Pancreas (tissue), 10 donors: ENCODE results near the gene CLN5. TPM values are rescaled to one million over a fixed set of nuclear protein-coding genes. Genes with fewer than 3 reads are reported as not detected.

Experiments used
- ATAC-seq, 4 donors: fragments of 200-7000 bp; cut with Tn5 transposase; one replicate each; pipeline versions ENCODE4 v1.8.0 to v1.9.1; 2020; ENCODE audit warnings: mild to moderate bottlenecking in 4 of 4, moderate library complexity in 4 of 4
- DNase-seq, 6 donors: peaks; one replicate each; pipeline ENCODE4 v3.0.0-alpha.2; 2020
- FAIRE-seq: peaks from 2 replicates; lab custom pipeline; 2012; peaks lifted over from hg19 to GRCh38; lab: Jason Lieb, UNC
- H3K27ac ChIP-seq, 4 donors: fragments of 200-600 bp; sonication (generic); 1 replicate in 3 of 4; 2 replicates in 1 of 4; pipeline versions ENCODE4 v1.5.0 to v1.8.0; 2020
- H3K27me3 ChIP-seq, 4 donors: fragments of 200-600 bp; one replicate each; pipeline ENCODE4 v1.8.0; 2021
- H3K36me3 ChIP-seq, 3 donors: fragments of 200-600 bp; sonication (generic) in 1 of 3; one replicate each; pipeline versions ENCODE4 v1.5.0 to v1.8.0; 2020 to 2021
- H3K4me1 ChIP-seq, 3 donors: fragments of 200-600 bp; one replicate each; pipeline ENCODE4 v1.8.0; 2021
- H3K4me3 ChIP-seq, 4 donors: fragments of 200-600 bp; sonication (generic) in 2 of 4; one replicate each; pipeline versions ENCODE4 v1.5.0 to v1.8.0; 2020 to 2021
- H3K9me3 ChIP-seq, 4 donors: fragments of 200-600 bp; one replicate each; pipeline ENCODE4 v1.8.0; 2021
- CTCF ChIP-seq, 4 donors: fragments of 200-600 bp; sonication (generic) in 3 of 4; IDR thresholded peaks; one replicate each; pipeline versions ENCODE4 v1.5.0 to v1.8.0; 2021; ENCODE audit warnings: antibody characterized with exemption in 4 of 4
- WGBS, 2 donors: extraction: QIAGEN DNeasy Blood & Tissue Kit; methylation state at CpG; one replicate each; pipeline ENCODE4 v1.1.7; 2013; 5-methylcytosine and 5-hydroxymethylcytosine counted together
- intact Hi-C, 3 donors: fragments of 100-400 bp; cut with DNase I; formaldehyde crosslinking; loops; one replicate each; pipeline versions ENCODE4 v1.11.1 to v1.14.2; 2022
- polyA plus RNA-seq, 2 donors: library from polyadenylated mRNA; stranded (reverse); fragments of 200-250 nt; gene quantifications; one replicate each; pipeline ENCODE4 v1.2.3, GENCODE V29; 2013
- total RNA-seq, 6 donors: library from RNA; stranded (reverse); fragmentation: NEBNext Ultra II Directional in 4 of 6; extraction: Animal tissue kit (Norgen Biotek cat#: 25700) in 4 of 6; gene quantifications; one replicate each; pipeline versions ENCODE4 v1.2.1 to v1.2.4, GENCODE V29; 2021 to 2023
- donor health status: healthy with polysubstance abuse.
- donor health status: DM: no; HTN: no; CAD: no; lungs with moderate emphysema.
- donor health status: DM: no; HTN: no; CAD: no.
- donor health status: control.
- donor health status: control.
- donor health status: Bipolar disorder and iron deficiency.
- donor health status: DM: yes; HTN: yes; CAD: no.
- donor health status: DM: no; HTN: no; CAD: no.
- donor health status: DM: no; HTN: no; CAD: no.
- donor health status: DM: yes; HTN: yes; CAD: no.

CLN5 gene
- total and polyA plus RNA-seq, 8 donors: 9.1 to 24.3 (median 18.1) TPM

DNA sequence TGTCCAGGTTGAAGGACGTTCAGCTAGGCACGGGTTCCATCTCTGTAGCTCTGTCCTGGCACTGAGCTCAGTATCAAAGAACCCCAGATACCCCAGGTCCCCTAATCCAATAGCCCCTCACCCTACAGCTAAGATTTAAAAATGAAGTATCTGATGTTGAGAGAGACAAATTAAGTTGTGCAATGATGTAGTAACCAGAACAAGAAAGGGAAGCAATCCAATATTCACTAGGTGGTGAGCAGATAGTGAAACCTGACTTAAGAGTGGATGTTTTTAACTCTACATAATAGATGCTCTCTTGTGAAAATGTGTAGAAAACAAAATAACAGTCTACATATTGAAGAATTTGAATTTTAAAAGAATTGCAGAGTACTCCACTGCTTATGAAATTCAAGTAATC lies 41.8 kb upstream of the CLN5 start:
- no peaks in the 10 kb centered on the region for H3K27me3 ChIP-seq
- TF ChIP-seq CTCF (IDR thresholded peaks at IDR 0.05): no peak
- no peak overlapping the region for H3K4me3 ChIP-seq
- DNase-seq: no peak
- no peak overlapping the region for H3K27ac ChIP-seq
- H3K9me3 ChIP-seq: no peaks in the 10 kb centered on the region
- intact Hi-C loops: no loop called here
- ATAC-seq: no peak
- 66 to 84% methylated on average over 2 of the region's 2 CpGs for WGBS, 2 donors
- no peaks in the 10 kb centered on the region for H3K36me3 ChIP-seq
- no peaks in the 10 kb centered on the region for H3K4me1 ChIP-seq
- no peak for FAIRE-seq

GRCh38 chr13:76953968-76954367 lies 37.9 kb upstream of the CLN5 start:
- no peaks in the 10 kb centered on the region for H3K36me3 ChIP-seq
- WGBS, 2 donors: 34 to 35% methylated on average over 3 of the region's 3 CpGs

DNA sequence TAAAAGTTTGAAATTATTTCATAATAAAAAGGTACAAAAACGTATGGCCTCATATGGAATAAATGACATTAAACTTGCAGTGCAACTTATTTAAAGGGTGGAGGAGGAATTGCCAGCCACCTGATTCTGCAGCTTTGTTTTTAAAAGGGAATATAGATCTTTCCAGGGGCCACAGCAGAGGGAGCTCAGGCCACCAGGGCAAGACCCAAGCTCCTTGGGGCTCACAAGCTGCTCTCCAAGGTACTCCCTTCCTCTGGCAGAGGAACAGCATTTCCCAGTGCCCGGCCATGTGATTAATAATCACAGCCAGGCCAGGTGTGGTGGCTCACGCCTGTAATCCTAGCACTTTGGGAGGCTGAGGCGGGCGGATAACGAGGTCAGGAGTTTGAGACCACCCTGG lies 37.3 kb upstream of the CLN5 start:
- WGBS, 2 donors: 65 to 74% methylated on average over 6 of the region's 6 CpGs
- Histone ChIP-seq H3K36me3 (no peaks in the 10 kb centered on the region), H3K4me3 (no peak overlapping the region), H3K27ac (no peak overlapping the region), H3K27me3 (no peaks in the 10 kb centered on the region), H3K4me1 (no peaks in the 10 kb centered on the region), H3K9me3 (no peaks in the 10 kb centered on the region)
- DNase-seq (no peak), ATAC-seq (no peak), FAIRE-seq (no peak)
- no peak for TF ChIP-seq CTCF (IDR thresholded peaks at IDR 0.05)
- intact Hi-C loops: no loop called here

More at GRCh38 chr13:76953968-76954367, 37.9 kb upstream of the CLN5 start:
- ATAC-seq: no peak
- H3K27ac ChIP-seq: no peak overlapping the region
- FAIRE-seq: no peak
- TF ChIP-seq CTCF (IDR thresholded peaks at IDR 0.05): no peak
- DNase-seq: no peak
- intact Hi-C loops: no loop called here
- no peak overlapping the region for H3K4me3 ChIP-seq
- no peaks in the 10 kb centered on the region for H3K9me3 ChIP-seq
- H3K27me3 ChIP-seq: no peaks in the 10 kb centered on the region
- H3K4me1 ChIP-seq: no peaks in the 10 kb centered on the region

DNA sequence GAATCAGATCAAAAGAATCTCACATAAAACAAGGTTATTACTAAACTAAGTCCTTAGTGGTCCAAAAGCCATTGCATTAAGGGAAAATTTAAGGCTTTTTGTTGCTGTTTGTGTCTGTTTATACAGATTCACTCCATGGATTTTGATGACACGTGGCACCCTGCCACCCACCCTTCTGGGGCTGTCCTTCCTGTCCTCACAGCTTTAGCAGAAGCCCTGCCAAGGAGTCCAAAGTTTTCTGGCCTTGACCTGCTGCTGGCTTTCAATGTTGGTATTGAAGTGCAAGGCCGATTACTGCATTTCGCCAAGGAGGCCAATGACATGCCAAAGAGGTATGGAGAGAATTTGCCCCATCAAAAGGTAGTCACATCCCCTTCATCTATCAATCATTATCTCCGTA lies 36.7 kb upstream of the CLN5 start:
- WGBS, 2 donors: 54 to 73% methylated on average over 4 of the region's 4 CpGs
- no peaks in the 10 kb centered on the region for H3K9me3 ChIP-seq
- H3K36me3 ChIP-seq: no peaks in the 10 kb centered on the region
- TF ChIP-seq CTCF (IDR thresholded peaks at IDR 0.05): no peak
- no peak for DNase-seq
- H3K27ac ChIP-seq: no peak overlapping the region
- FAIRE-seq: no peak
- intact Hi-C loops: no loop called here
- H3K4me1 ChIP-seq: no peaks in the 10 kb centered on the region
- H3K27me3 ChIP-seq: no peaks in the 10 kb centered on the region
- no peak overlapping the region for H3K4me3 ChIP-seq
- no peak for ATAC-seq

DNA sequence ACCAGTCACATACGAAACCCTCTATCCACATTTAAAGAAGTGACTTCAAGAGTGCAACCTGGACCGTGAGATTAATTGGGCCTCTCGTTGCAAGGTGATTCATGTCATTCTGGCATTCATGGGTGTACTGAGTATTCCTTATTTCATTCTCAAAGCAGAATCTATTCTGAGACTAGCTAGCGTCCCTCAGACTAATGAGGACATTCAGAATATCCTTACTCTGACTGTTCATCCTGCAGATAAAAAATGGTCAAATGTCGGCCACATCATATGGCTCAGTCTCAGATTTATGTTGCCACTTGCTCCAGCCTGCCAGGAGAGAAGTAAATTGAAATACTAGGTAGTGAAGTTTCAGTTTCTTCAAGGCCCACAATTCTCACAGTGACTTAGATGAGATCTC lies 36.2 kb upstream of the CLN5 start:
- no peaks in the 10 kb centered on the region for H3K27me3 ChIP-seq
- no peaks in the 10 kb centered on the region for H3K36me3 ChIP-seq
- H3K9me3 ChIP-seq: no peaks in the 10 kb centered on the region
- no peaks in the 10 kb centered on the region for H3K4me1 ChIP-seq
- intact Hi-C loops: no loop called here
- DNase-seq (no peak), ATAC-seq (no peak), FAIRE-seq (no peak)
- WGBS, 2 donors: 76 to 87% methylated on average over 5 of the region's 5 CpGs
- no peak overlapping the region for H3K4me3 ChIP-seq
- no peak for TF ChIP-seq CTCF (IDR thresholded peaks at IDR 0.05)
- H3K27ac ChIP-seq: no peak overlapping the region
